ENCODE measurements around the gene NEK6. TPM values are rescaled to one million over a fixed set of nuclear protein-coding genes. Genes with fewer than 3 reads are reported as not detected.

The NEK6 gene
- total and polyA plus RNA-seq, 2 of the 8 experiments (the other 6 are each of a cell fraction or from before 2014, with no cell fraction given) = 17.7 to 19.7 TPM

DNA sequence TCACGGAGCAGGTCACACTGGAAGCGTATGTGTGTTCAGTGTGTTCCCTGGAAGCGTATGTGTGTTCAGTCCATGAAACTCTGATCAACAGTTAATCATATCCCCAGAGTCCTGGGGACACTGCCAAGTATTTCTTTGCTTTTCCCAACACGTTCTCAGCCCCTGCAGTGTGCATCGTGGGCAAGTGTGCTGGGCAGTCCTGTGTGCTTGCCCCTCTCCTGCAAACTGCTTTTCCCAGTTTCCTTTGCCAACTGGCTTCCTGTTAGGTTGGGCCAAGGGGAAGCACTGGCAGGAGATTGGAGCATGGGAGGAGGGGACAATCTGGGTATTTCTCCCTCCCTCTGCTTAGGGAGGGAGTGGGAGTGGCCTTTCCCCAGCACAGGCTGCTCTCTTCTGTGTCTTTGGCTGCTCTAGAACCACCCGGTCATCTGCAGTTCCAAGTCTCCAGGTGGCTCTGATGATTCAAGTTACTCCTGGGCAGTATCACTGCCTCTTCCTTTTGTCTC lies 36.8 kb upstream of the NEK6 start:
- Histone ChIP-seq H3K4me1 (replicated peaks in 1 of 4; ENCODE audit: control insufficient read depth in 3 of 4, insufficient read depth in 4 of 4, low read length in 3 of 4) (no peaks in the 10 kb centered on the region), H2BK120ac (replicated peaks; ENCODE audit: low read depth, low read length) (no peak overlapping the region), H3K4me3 (ENCODE audit: extremely low read depth in 1 of 4, insufficient read depth in 2 of 4, low read depth in 3 of 4, low read length in 4 of 4) (no peak overlapping the region), H2BK12ac (ENCODE audit: low read depth, low read length) (no peak overlapping the region), H2AFZ (ENCODE audit: low read length) (peak overlapping the region; percentile 6; the same call in 1 of the 2 replicates), H3K36me3 (ENCODE audit: control insufficient read depth in 2 of 4, insufficient read depth in 4 of 4, low read length in 3 of 4) (no peaks in the 10 kb centered on the region), H3K23ac (ENCODE audit: insufficient read length) (no peak overlapping the region), H3K27me3 (replicated peaks in 1 of 4; ENCODE audit: control insufficient read depth in 3 of 4, extremely low read depth in 1 of 4, insufficient read depth in 3 of 4, low read length in 3 of 4) (no peaks in the 10 kb centered on the region), H3K14ac (ENCODE audit: insufficient read length) (no peak overlapping the region), H4K91ac (replicated peaks; ENCODE audit: insufficient read length, low read length) (no peak overlapping the region), H3K79me1 (ENCODE audit: low read depth, low read length) (no peaks in the 10 kb centered on the region), H2BK15ac (ENCODE audit: low read length) (no peak overlapping the region), H3K18ac (ENCODE audit: extremely low read depth, low read length) (no peak overlapping the region), H3K4me2 (ENCODE audit: insufficient read depth in 1 of 2, low read depth in 2 of 2, low read length in 2 of 2) (no peak overlapping the region), H3K9ac (replicated peaks in 1 of 4; ENCODE audit: extremely low read depth in 1 of 4, low read depth in 3 of 4, low read length in 3 of 4) (no peak overlapping the region), H2AK5ac (ENCODE audit: low read depth, low read length) (no peak overlapping the region), H3K56ac (replicated peaks; ENCODE audit: insufficient read length, low read depth, low read length) (no peak overlapping the region), H2BK20ac (ENCODE audit: low read length) (no peak overlapping the region), H4K5ac (ENCODE audit: insufficient read length, low read depth, low read length) (no peak overlapping the region), H3K23me2 (ENCODE audit: low read depth, low read length) (no peaks in the 10 kb centered on the region; the same call in 1 of the 2 replicates), H3K79me2 (ENCODE audit: control insufficient read depth in 1 of 2, insufficient read depth in 2 of 2, low read length in 2 of 2) (no peaks in the 10 kb centered on the region), H3K27ac (ENCODE audit: low read depth, low read length) (no peak overlapping the region), H4K20me1 (replicated peaks in 1 of 2; ENCODE audit: control insufficient read depth in 1 of 2, insufficient read depth in 2 of 2, low read length in 2 of 2) (no peaks in the 10 kb centered on the region), H3K9me3 (ENCODE audit: insufficient read depth in 2 of 2, low read depth in 1 of 2, low read length in 1 of 2) (0 out of 4 replicates have a peak, but pooled peaks cover 0 to 4% of the 10 kb centered on the region in 2 experiments), H2BK5ac (ENCODE audit: low read depth, low read length) (no peak overlapping the region), H3K4ac (replicated peaks; ENCODE audit: insufficient read length, low read depth, low read length) (no peak overlapping the region), H4K8ac (ENCODE audit: extremely low read depth, insufficient read depth, low read length) (no peak overlapping the region)
- DNase-seq (ENCODE audit: low read depth in 1 of 2, low spot score in 2 of 2) (no peak), FAIRE-seq (no peak)
- ChIA-PET POLR2A (ENCODE audit: partially characterized antibody) (interaction anchor here (1.0 to 1.5 kb wide), 2 partner anchors 11 to 99 kb away, joined by 3 to 4 read pairs; no protein-coding TSS in a partner anchor), CTCF (ENCODE audit: partially characterized antibody) (interaction anchor here (0.8 kb wide), 1 partner anchor 85 kb away, joined by 3 read pairs; no protein-coding TSS in a partner anchor)
- WGBS, 2 experiments (ENCODE audit: extremely low coverage in 1 of 2, insufficient coverage in 1 of 2, insufficient read length in 1 of 2, insufficient replicate concordance in 2 of 2, low coverage in 1 of 2, low lambda C conversion rate in 2 of 2, missing lambda C conversion rate in 1 of 2) = 68% methylated on average over 6 of the region's 6 CpGs; no CpG with 5 or more reads in 1 of the 2 experiments
- TF ChIP-seq SP1 (IDR thresholded peaks at IDR 0.05; ENCODE audit: low read depth, low read length) (no peak), NRF1 (IDR thresholded peaks at IDR 0.05; ENCODE audit: low read depth, low read length) (no peak), CHD2 (IDR thresholded peaks at IDR 0.05; ENCODE audit: low read length) (no peak), SIN3A (conservative IDR thresholded peaks at IDR 0.05 in 1 of 2, IDR thresholded peaks at IDR 0.05 in 1 of 2; ENCODE audit: low read depth in 1 of 2, low read length in 2 of 2) (no peak), BRCA1 (IDR thresholded peaks at IDR 0.05; ENCODE audit: low read depth, low read length) (no peak), ASH2L (IDR thresholded peaks at IDR 0.05; ENCODE audit: low read length) (no peak), EZH2 (IDR thresholded peaks at IDR 0.05; ENCODE audit: low read depth, low read length, severe bottlenecking) (no peak), POLR2AphosphoS5 (IDR thresholded peaks at IDR 0.05; ENCODE audit: low read depth, low read length) (no peak)
- TF ChIP-seq, protein P1, sequence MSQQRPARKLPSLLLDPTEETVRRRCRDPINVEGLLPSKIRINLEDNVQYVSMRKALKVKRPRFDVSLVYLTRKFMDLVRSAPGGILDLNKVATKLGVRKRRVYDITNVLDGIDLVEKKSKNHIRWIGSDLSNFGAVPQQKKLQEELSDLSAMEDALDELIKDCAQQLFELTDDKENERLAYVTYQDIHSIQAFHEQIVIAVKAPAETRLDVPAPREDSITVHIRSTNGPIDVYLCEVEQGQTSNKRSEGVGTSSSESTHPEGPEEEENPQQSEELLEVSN (IDR thresholded peaks at IDR 0.05) = no peak
- TF ChIP-seq, protein P2, sequence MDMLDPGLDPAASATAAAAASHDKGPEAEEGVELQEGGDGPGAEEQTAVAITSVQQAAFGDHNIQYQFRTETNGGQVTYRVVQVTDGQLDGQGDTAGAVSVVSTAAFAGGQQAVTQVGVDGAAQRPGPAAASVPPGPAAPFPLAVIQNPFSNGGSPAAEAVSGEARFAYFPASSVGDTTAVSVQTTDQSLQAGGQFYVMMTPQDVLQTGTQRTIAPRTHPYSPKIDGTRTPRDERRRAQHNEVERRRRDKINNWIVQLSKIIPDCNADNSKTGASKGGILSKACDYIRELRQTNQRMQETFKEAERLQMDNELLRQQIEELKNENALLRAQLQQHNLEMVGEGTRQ (IDR thresholded peaks at IDR 0.05; ENCODE audit: low read length) = no peak
- TF ChIP-seq, protein P3, sequence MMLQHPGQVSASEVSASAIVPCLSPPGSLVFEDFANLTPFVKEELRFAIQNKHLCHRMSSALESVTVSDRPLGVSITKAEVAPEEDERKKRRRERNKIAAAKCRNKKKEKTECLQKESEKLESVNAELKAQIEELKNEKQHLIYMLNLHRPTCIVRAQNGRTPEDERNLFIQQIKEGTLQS (IDR thresholded peaks at IDR 0.05; ENCODE audit: insufficient read depth, low read depth, low read length) = no peak

Data from H1 (cell line).